Fibroblast of the conjunctiva (primary cell): ENCODE data around the gene SYT1.

ENCODE experiments used
- DNase-seq: peaks from one replicate; pipeline ENCODE4 v3.0.0-alpha.2; 2010; ENCODE audit warnings: low read depth

The SYT1 gene

DNA sequence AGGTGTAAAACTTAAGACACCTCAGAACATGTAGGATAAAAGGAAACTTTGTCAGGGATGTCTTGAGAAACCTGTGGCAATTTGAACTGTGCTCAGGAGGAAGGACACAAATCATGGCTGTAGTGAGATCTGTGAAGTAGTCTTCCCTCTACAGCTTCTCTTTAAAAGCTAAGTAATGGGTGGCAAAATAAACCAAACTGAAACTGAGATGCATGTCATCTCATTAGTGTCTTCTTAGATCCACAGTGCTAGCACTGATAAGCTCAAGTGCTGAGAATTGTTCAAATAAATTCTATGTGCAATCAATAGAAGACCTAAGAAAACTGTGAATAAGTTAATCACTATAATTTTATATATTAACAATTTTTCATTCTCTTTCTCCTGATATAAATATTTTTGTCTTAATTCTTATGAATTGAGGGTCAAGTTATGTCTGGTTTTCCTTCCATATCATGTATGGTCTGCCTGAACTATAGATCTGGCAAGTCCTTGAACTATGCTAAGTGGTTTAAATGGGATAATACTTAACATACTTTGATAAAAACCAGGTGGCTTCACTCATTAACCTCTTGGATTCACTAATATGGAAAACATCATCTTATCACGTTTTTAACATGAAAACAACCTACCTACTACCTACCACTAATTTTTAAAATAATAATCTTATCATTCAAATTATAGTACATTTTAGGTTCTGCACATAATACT is 27.2 kb downstream of the SYT1 start:
- DNase-seq = no peak

DNA sequence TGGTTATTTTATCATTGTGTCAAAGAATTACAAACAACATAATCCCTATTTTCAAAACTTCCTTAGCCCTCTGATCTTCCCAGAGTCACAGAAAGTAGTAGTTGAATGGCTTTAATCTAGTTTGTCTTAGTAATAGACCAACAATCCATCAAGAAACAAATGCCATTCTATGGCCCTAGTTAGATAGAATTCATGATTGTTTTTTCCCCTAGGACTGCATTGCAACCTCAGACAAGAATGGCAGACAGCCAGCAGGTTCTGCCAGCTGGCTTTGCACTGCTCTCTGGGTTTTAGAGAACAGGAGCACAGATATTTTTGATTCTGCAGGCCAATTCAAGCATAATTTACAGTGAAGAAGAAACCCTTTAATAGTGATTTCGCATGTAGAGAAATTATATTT is 33.8 kb downstream of the SYT1 start:
- peak; percentile 12 for DNase-seq

DNA sequence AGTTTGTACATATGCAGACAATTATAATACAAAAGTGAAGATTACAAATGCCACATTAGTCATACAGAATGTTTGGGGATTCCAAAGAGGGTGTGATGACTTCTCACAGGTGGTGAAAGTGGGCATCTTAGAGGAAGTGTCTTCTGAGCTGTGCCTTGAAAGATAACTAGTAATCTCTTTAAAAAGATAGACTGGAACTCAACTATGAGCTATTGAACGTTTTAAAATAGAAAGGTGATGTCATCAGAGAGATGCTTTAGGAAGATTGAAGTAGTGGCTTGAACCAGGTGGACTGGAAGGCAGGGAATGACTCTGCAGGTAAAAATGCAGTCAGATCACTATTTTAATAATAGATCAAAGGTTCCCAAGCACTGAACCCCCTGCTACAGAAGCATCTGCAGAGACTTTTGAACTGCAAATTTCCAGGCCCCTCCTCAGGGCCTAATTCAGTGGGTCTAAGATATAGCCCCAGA is 50.3 kb downstream of the SYT1 start:
- no peak for DNase-seq

DNA sequence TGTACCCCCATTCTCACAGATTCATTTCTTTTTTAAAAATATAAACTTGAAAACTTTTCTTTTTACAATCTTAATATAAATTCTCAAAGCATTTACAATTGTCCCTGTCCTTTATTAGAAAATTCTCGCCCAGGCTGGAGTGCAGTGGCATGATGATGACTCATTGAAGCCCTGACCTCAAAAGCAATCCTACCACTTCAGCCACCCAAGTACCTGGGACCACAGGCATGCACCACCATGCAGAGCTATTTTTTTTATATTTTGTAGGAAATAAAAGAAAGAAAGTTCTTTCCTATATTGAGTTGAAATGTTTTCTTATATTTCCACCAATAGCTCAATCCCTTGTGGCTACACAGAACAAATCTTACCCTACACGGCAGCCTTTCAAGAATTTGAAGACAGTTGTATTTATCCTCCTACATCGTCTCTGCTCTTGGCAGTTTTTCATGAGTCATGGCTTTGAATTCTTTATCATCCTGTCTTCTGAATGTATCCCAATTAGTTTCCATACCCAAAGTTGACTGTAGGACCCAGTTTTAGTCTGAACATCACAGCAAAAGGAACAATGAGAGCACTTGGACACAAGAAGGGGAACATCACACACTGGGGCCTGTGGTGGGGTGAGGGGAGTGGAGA is 52.4 kb downstream of the SYT1 start:
- DNase-seq = no peak

DNA sequence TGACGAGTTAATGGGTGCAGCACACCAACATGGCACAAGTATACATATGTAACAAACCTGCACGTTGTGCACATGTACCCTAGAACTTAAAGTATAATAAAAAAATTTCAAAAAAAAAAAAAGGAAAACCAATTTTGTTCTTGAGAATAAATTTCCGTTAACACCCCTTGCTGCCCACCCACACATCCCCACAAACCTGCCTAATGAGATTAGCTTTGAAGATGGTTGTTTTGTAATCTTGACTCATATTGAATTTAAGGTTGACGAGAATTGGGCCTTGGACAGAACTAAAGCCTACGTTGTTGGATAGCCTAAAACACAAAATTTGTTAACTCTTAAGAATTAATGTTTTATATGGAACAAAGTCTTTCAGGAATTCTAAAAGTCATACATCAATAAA is 52.9 kb downstream of the SYT1 start:
- DNase-seq = no peak

DNA sequence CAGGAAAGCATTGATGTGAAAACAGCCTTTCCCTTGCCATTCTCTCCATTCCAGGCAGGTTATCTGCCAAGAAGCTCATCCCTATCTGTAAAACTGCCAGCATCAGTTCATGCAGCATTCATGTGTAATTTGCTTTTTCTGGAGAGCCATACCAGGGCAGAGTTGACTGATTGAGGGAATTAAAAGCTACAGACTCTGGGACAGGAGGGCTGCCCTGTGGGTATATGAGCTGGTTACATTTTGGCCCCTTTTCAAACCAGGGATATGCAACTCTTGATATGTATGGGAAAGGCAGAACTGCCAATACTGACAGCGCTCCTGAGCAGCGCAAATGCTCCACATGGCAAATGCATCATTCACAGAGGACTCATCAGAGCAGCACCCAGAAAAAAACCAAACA is 53.7 kb downstream of the SYT1 start:
- no peak for DNase-seq

DNA sequence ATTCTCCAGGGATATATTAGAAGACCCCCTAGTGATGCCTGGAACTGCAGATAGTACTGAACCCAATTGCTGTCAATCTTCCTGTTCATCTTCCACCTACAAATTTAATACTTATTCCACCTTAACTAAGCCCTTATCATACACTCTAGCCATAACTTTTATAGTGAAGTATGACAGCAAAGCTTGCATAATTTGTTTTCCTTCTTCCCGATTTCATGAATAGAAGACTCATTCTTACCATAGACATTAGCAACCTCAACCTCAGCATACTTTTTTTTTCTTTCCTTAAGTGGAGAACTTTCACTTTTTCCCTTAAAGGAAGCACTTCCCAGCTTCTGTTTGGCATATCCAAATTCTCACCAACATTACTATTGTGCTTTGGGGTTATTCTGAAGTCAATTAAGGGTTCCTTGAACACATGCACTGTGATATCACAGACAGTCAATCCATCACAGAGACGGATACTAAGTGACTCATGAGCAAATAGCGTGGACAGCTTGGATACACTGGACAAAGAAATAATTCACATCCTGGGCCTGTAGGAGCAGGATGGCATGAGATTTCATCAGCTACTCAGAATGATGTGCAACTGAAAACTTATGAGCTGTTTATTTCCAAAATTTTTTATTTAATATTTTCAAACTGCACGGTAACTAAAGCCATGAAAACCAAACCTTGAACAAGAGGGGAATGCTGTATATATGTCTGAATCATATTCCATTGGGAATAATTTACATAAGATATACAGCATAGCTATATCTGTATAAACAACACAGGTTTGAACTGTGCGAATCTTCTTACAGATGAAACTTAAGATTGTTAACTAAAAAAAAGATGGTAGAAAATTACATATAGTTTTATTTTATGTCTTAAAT is 63.9 kb downstream of the SYT1 start:
- peak; percentile 12 for DNase-seq

DNA sequence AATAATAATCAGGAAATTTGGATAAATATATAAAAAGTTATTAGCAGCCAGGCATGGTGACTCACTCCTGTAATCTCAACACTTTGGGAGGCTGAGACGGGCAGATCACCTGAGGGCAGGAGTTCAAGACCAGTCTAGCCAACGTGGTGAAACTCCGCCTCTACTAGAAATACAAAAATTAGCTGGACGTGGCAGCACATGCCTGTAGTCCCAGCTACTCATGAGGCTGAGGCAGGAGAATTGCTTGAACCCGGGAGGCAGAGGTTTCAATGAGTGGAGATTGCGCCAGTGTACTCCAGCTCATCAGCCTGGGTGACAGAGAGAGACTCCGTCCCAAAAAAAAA is 64.5 kb downstream of the SYT1 start:
- DNase-seq = no peak

DNA sequence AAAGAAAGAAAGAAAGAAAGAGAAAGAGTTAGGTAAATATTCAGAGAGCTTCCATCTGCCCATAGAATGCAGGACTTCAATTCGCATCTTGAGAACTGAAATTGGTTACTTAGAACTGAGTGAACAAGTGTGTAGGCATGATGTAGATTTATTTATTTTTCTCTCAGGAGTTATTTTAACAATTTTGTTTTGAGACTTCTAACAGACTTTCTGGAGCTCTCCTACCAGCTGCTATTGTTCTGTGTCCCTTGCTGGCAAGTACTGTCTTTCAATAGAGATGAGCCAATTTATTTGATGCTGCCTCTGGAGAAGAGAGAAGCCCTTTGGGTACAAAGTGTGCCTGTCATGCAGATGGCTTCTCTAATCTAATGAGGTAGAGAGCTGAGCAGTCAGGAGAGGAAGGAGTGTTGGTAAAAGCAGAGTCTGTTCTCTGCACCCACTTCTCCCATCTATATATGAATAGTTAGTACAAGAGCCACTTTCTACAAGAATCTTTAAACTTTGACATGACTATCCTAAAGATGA is 67.0 kb downstream of the SYT1 start:
- DNase-seq = no peak

DNA sequence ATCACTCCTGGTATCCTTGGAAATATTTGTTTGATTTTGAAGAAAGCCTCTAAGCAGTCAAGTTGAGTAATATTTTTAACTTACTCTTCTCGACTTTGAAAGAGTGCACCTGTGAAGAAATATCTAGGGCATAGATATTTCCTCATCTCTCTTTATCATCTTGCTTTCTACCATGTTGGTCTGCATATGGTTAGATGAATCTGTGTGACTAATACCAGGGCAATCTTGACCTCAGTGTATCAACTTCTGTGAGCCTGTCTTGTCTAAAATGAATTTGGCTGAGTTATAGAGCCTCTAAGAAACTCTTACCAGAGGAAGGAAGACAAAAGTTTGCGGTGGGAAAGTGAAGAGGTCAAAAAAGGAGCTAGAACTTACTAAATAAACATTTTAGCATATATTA is 68.4 kb downstream of the SYT1 start:
- no peak for DNase-seq

DNA sequence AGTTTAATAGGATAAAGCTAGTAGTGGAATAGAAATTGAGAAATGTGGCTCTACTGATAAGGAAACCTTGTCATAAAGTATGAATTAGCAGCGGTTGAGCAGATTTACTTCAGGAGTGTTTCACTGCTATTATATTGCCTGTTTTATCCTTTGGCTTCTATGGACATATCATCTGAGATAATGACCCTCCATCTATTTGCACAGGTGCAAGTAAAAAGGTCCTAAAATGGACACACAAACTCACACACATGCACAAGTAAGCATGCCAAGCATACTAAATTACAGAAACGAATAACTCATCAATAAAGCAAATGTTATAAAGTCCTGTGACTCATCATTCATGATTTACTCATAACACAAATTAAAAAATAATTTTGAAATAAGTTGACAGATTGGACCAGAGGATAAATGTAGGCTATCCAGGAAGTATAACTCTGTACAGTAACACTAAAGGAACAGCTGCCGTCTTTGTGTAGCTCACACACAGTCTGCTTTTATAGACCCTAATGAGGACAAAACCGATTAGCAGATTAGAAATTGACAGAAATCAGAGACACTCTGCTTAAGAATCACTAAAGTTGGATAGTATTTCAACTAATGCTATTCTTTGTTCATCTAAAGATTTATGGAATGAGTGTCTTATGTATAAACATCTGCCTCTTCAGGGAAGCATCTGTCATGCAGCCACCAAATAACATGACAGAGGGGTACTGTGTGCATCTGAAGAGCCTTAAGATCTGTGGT is 73.9 kb downstream of the SYT1 start:
- no peak for DNase-seq

DNA sequence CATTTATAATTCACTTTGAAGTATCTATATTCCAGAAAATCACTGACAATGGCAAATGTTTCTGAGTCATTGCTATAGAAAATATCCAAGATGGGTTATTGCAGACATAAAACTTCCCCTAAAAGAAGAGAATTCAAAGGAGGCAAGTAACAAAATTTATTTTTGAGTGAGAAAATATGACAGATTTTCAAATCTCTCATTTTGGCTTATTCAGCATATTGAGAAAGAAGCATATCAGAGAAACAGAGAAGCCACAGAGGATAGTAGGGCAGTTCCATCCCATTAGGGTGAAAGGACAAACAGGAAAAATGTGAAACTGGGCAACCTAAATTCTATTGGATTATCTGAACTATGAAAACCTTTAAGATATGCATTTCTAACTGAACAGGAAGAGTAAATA is 85.0 kb downstream of the SYT1 start:
- DNase-seq = no peak

DNA sequence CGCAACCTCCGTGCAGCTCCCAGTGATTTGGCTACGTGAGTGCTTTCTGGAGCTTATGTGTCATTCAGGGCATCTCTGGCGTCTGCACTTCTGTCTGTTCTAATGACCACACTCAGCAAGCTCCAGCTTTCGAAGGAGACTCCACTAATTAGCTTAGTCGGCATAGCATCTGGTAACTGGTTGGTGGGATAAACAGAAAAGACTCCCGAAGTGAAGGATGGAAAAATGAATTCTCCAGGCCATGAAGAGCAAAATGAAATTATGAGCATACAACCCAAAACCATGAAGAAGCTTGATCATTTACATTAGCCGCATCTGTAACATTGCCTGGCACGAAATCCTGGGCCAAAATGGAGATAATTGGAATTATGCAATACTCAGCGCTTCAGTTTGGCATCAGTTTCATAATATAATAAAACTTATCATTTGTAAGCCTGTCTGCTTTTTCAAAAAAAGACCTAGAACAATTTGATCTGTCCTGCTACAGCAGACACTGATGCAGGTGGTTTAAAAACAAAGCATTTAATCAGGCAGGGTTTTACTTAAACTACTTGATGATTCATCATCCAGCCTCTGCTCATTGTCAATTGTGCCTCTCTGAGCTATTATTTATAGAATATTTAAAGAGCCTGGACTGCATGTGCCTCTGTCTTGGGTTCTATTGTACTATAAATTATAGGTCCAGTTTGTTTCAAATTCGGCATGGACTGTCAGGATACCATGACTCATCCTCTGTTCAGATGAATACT is 87.4 kb downstream of the SYT1 start:
- DNase-seq = no peak

DNA sequence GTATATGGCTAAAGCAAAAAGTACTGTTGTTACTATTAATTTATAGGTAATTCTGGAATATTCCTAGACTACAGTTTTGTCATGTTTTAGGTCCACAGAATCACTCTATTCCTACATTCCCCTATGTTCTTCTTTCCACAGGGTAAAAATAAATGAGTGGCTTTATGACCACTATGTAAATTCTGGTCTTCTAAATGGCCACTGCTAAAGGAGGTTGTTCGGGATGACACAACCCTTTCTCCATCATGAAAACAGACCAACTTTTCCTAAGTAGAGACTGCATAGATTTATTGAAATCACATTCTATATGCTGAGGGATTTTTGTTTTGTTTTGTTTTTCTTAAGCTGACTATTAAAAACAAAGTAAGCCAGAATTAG is 88.0 kb downstream of the SYT1 start:
- no peak for DNase-seq

DNA sequence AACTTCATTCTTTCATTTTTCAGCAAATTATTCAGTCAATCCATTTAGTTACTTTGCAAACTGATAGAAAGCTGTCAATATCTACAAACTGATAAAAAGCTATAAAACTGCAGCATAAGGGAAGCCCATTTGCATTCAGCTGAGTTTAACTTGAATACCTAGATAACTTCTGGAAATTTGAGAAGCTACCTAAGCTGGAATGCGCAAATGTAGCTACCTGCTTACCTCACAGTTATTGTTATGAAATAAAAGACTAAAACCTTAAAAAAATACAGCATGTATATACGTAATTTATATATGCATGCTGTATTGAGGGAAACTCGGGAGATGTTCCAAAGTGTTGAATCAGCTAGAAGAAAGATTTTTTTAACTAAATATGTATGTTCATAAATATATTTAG is 94.4 kb downstream of the SYT1 start:
- no peak for DNase-seq

DNA sequence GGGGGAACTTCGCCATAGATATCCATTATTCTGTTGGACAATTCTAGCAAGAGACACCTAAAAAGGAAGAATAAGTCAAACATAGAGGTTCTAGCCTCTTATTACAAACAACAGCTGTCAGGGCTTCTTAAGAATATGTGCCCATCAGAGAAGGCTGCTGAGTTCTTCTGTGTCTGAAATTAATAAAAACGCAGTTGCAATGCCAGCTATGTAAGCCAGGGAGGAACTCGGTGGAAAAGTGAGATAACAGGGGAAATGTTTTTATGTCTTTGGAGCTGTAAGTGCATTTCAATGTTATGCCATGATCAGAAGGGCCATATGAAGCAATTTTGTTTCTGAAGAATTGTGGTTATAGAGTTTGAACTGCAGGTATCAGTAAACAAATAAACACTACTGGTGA is 95.0 kb downstream of the SYT1 start:
- no peak for DNase-seq

DNA sequence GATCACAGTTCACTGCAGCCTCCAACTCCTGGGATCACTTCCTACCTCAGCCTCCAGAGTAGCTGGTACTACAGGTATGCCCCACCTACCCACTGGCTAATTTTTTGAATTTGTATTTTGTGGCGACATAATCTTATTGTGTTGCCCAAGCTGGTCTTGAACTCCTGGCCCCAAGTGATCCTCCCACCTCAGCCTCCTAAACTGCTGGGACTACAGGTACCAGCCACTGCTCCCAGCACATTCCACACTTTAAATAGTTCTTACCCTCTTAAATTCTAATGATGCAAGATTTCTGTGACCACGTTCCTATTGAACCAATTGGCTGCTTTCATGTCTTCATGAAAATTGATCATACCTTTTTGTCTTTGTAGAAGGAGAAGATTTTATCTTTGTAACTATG is 96.6 kb downstream of the SYT1 start:
- no peak for DNase-seq

DNA sequence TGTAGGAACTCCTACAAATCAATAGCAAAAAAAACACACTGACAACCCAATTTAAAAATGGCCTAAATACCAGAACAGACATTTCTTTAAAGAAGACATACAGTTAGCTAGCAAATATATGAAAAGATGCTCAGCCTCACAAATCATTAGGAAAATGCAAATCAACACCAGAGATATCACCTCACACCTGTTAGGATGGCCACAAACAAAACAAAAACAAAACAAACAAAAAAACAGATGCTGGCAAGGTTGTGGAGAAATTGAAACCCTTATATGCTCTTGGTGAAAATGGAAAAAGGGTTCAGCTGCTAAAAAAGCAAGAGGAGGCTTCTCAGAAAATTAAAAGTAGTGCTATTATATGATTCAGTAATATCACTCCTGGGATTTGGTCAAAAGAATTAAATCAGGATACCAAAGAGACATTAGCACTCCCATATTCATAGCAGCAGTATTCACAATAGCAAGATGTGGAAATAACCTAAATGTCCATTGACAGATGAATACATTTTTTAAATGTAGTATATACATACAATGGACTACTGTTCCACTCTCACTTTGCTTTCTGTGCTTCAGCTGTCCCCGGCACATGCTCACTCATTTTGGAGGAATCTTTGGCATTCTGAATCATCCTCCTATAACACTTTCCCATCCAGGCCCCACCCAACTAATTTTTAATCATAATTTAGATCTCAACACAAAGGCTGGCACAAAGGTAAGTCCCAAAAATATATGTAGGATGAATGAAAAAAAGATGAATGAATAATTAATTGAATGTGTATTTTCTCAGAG is 99.1 kb downstream of the SYT1 start:
- DNase-seq = no peak

DNA sequence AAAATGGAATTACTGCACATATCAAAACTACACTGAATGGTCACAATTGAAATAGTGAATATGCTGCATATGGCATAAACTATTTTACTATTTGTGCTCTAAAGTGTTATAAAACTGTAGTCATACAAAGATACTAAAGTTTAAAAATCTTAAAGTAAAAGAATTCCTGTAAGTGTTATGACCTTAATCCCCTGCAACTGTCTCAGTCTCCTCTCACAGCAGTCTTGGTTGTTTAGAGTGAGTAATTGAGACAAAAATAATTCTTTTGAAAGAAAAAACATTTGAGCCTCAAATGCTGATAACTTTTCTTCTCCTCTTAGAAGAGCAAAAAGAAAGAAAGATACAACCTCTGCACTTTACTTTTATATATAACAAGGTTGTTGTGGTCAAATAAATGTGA is 99.9 kb downstream of the SYT1 start:
- DNase-seq = no peak

DNA sequence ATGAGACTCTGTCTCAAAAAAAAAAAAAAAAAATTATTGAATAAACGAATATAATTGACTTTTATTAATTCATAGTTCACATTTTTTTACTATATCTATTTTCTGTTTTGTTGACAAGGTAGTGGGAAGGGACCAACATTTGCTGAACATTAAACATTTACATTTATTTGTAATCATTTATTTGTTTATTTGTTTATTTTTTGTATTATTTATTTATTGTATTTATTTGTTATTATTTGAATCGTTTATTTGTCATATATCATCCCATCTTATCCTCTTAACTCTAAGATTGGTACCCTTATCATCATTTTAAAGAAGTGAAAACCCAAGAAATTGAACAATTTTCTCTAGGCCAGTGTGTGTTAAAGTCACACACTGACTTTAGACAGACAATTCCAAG is 101.5 kb downstream of the SYT1 start:
- no peak for DNase-seq

DNA sequence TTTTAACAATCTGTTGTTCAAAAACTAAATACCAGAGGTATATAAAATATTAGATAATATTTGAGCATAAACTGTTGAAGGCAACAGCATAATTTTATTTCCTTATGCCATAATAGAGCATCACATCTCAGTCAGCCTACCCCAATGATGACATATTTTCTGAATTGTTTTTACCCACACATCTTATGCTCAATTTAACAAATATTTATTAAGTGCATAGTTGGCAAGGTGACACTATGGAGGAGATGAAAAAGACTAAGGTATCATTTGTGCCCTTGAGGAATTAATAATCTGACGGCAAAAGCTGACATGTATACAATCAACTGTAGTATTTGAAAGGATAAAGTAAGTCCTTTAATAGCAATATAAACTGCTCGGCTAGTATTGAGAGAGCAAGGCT is 102.4 kb downstream of the SYT1 start:
- no peak for DNase-seq
